Kidney (tissue), 11 donors: ENCODE data around the gene CT45A8. TPM values are rescaled to one million over a fixed set of nuclear protein-coding genes. Genes with fewer than 3 reads are reported as not detected.
"Not testable (repeated sequence)": the region's sequence is repeated elsewhere in the genome, so short reads cannot be mapped to it uniquely, and the experiment has no call there.

Experiments
- DNase-seq, 5 donors: peaks; one replicate each; pipeline ENCODE4 v3.0.0-alpha.2; 2013 to 2020
- FAIRE-seq: peaks from 2 replicates; lab custom pipeline; 2012; peaks lifted over from hg19 to GRCh38; lab: Jason Lieb, UNC
- H3K27ac ChIP-seq, 2 donors: one replicate each; pipeline ENCODE4 v1.7.0; 2013; ENCODE audit warnings: low read depth in 2 of 2, low read length in 2 of 2, inconsistent platforms in 1 of 2
- H3K27me3 ChIP-seq: one replicate; pipeline ENCODE4 v1.7.1; 2013; ENCODE audit warnings: low read length, inconsistent platforms; ENCODE audit not compliant: control insufficient read depth, insufficient read depth
- H3K36me3 ChIP-seq, 3 donors: one replicate each; pipeline versions ENCODE4 v1.7.0 to v1.7.1; 2013; ENCODE audit warnings: low read length in 3 of 3, control low read depth in 1 of 3, inconsistent platforms in 1 of 3; ENCODE audit not compliant: insufficient read depth in 3 of 3, control insufficient read depth in 2 of 3
- H3K4me1 ChIP-seq, 3 donors: one replicate each; pipeline versions ENCODE4 v1.7.0 to v1.7.1; 2013; ENCODE audit warnings: low read length in 3 of 3, inconsistent platforms in 1 of 3, low read depth in 1 of 3; ENCODE audit not compliant: control insufficient read depth in 2 of 3, insufficient read depth in 2 of 3
- H3K4me3 ChIP-seq, 3 donors: one replicate each; pipeline versions ENCODE4 v1.7.0 to v1.8.1; 2013; ENCODE audit warnings: low read length in 3 of 3, control low read depth in 1 of 3, inconsistent platforms in 1 of 3
- H3K9ac ChIP-seq, 3 donors: one replicate each; pipeline versions ENCODE4 v1.7.0 to v1.7.1; 2013; ENCODE audit warnings: low read length in 3 of 3, control low read depth in 1 of 3, inconsistent platforms in 1 of 3
- H3K9me3 ChIP-seq, 3 donors: one replicate each; pipeline versions ENCODE4 v1.7.0 to v1.7.1; 2013; ENCODE audit warnings: low read length in 3 of 3, control low read depth in 1 of 3, inconsistent platforms in 1 of 3; ENCODE audit not compliant: control insufficient read depth in 2 of 3, insufficient read depth in 1 of 3
- intact Hi-C: fragments of 100-400 bp; cut with DNase I; formaldehyde crosslinking; loops from one replicate; pipeline ENCODE4 v1.11.1; 2022
- polyA plus RNA-seq: library from polyadenylated mRNA; stranded (reverse); fragments of 350-450 nt; fragmentation: Illumina TruSeq; extraction: RNeasy Lipid Tissue Mini Kit (QIAGEN cat#74804); gene quantifications from one replicate; pipeline ENCODE4 v1.2.3, GENCODE V29; 2014; ENCODE audit warnings: low read depth, low replicate concordance; ENCODE audit not compliant: insufficient read depth
- total RNA-seq: library from RNA; stranded (reverse); fragmentation: NEBNext Ultra II Directional; extraction: Animal tissue kit (Norgen Biotek cat#: 25700); gene quantifications from one replicate; pipeline ENCODE4 v1.2.1, GENCODE V29; 2021
- donor health status: control.
- donor health status: control.
- donor health status: DM: yes; HTN: yes; CAD: no.
- donor health status: Normal renal cell carcinoma (clear cell type).

The CT45A8 gene
- total and polyA plus RNA-seq, 2 donors from 2014 or later: not detected

DNA sequence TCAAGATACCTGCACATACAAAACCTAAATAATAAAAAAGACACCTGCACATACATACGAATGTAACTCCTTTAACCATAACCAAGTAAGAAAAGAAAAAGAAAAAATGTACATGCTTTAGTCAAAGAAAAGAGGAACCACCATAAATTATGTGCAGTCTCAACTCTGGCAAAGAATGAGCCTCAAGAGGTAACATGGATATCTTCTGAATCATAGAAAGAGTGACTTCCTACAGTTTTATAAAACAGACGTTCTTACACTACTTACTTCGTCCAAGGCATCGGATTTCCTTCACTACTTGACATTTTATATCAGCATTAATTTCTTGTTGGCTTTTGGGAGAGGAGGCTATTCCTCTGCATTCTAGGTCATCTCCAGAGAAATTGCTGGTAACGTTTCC, 28.4 kb upstream of the CT45A8 start:
- H3K9ac ChIP-seq, H3K4me3 ChIP-seq, H3K27me3 ChIP-seq, DNase-seq, H3K4me1 ChIP-seq, H3K27ac ChIP-seq, FAIRE-seq, H3K9me3 ChIP-seq, intact Hi-C loops, H3K36me3 ChIP-seq: not testable (repeated sequence)

GRCh38 chrX:135871712-135872111, 17.4 kb upstream of the CT45A8 start, which contains the start of gene CT45A9:
Gene CT45A9, minus strand, starts transcription at chrX:135871812. Its CDS starts 3,751 bp downstream, at chrX:135868061.
- DNase-seq, H3K27ac ChIP-seq, intact Hi-C loops, H3K4me3 ChIP-seq, H3K9ac ChIP-seq, H3K27me3 ChIP-seq, H3K36me3 ChIP-seq, FAIRE-seq, H3K4me1 ChIP-seq, H3K9me3 ChIP-seq: not testable (repeated sequence)

- FAIRE-seq, DNase-seq, H3K9ac ChIP-seq, H3K36me3 ChIP-seq, H3K27me3 ChIP-seq, H3K4me1 ChIP-seq, intact Hi-C loops, H3K9me3 ChIP-seq, H3K27ac ChIP-seq, H3K4me3 ChIP-seq: not testable (repeated sequence)
Measured at GRCh38 chrX:135837180-135837579, 17.2 kb downstream of the CT45A8 start, which contains the start of gene CT45A7. Gene CT45A7, minus strand, starts transcription at chrX:135837280. Its CDS starts 3,747 bp downstream, at chrX:135833533.

DNA sequence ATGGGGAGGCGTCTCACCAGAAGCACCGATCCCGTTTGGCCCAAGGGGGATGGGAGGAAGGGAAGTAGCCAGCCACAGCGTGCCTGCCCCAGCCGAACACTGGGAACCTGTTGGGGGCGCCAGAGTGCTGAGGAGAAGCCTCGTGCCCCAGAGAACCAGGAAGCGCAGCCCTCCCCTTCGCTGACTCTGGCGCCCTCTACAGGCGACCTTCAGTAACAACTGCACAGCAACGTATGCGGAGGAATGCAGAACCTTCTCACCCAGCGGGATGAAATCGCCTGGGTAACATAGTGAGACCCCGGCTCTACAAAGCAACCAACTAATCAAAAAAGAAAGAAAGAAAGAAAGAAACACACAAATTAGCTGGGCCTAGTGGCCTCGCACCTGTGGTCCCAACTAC, 34.4 kb downstream of the CT45A8 start, which contains the start of gene CT45A2:
Gene CT45A2 (minus strand): TSS at position 101 of the 400 bp plus-strand sequence. CDS start 3,747 bp downstream, outside the sequence.
- H3K9me3 ChIP-seq, FAIRE-seq, H3K4me1 ChIP-seq, intact Hi-C loops, H3K27me3 ChIP-seq, H3K9ac ChIP-seq, H3K27ac ChIP-seq, DNase-seq, H3K36me3 ChIP-seq, H3K4me3 ChIP-seq: not testable (repeated sequence)

- H3K4me3 ChIP-seq, intact Hi-C loops, H3K36me3 ChIP-seq, FAIRE-seq, H3K9ac ChIP-seq, H3K4me1 ChIP-seq, DNase-seq, H3K27me3 ChIP-seq, H3K9me3 ChIP-seq, H3K27ac ChIP-seq: not testable (repeated sequence)
Measured at GRCh38 chrX:135802687-135803086, 51.7 kb downstream of the CT45A8 start, which contains the start of gene CT45A6. Gene CT45A6, minus strand, starts transcription at chrX:135802787. Its CDS starts 3,794 bp downstream, at chrX:135798993.

Other genes starting within 250 kb of the CT45A8 start
- gene CT45A1, start 140.9 kb downstream of the CT45A8 start, total RNA-seq: not detected
- gene CT45A1, start 140.9 kb downstream of the CT45A8 start, polyA plus RNA-seq: not detected
- not detected for gene CT45A3, start 86.3 kb downstream of the CT45A8 start, total RNA-seq
- gene CT45A3, start 86.3 kb downstream of the CT45A8 start, polyA plus RNA-seq: not detected
- gene CT45A5, start 69.0 kb downstream of the CT45A8 start, total RNA-seq: not detected
- gene CT45A5, start 69.0 kb downstream of the CT45A8 start, polyA plus RNA-seq: not detected
- not detected for gene CT45A6, start 51.8 kb downstream of the CT45A8 start, total RNA-seq
- gene CT45A6, start 51.8 kb downstream of the CT45A8 start, polyA plus RNA-seq: not detected
- not detected for gene CT45A2, start 34.5 kb downstream of the CT45A8 start, total RNA-seq
- gene CT45A2, start 34.5 kb downstream of the CT45A8 start, polyA plus RNA-seq: not detected
- not detected for gene CT45A7, start 17.3 kb downstream of the CT45A8 start, total RNA-seq
- not detected for gene CT45A7, start 17.3 kb downstream of the CT45A8 start, polyA plus RNA-seq
- not detected for gene CT45A9, start 17.3 kb upstream of the CT45A8 start, total RNA-seq
- gene CT45A9, start 17.3 kb upstream of the CT45A8 start, polyA plus RNA-seq: not detected
- gene CT45A10, start 38.9 kb upstream of the CT45A8 start, total RNA-seq: not detected
- not detected for gene CT45A10, start 38.9 kb upstream of the CT45A8 start, polyA plus RNA-seq
- gene SAGE1, start 39.2 kb upstream of the CT45A8 start, total RNA-seq: not detected
- not detected for gene SAGE1, start 39.2 kb upstream of the CT45A8 start, polyA plus RNA-seq
- 30.9 TPM for gene MMGT1, start 119.5 kb upstream of the CT45A8 start, total RNA-seq
- gene MMGT1, start 119.5 kb upstream of the CT45A8 start, polyA plus RNA-seq: 15.3 TPM
- gene SLC9A6, start 130.9 kb upstream of the CT45A8 start, total RNA-seq: 14.1 TPM
- 7.2 TPM for gene SLC9A6, start 130.9 kb upstream of the CT45A8 start, polyA plus RNA-seq